Prostate gland (tissue), 2 donors: ENCODE results near the gene CCR6.

Source experiments
- CTCF ChIP-seq, 4 experiments: fragments of 200-600 bp in 2 of 4; fragments of 450-650 bp in 2 of 4; sonication (generic) in 2 of 4; IDR thresholded peaks; 1 replicate in 3 of 4; 2 replicates in 1 of 4; pipeline ENCODE4 v1.5.1; 2016 to 2019; ENCODE audit warnings: antibody characterized with exemption in 4 of 4, mild to moderate bottlenecking in 2 of 4, moderate library complexity in 2 of 4
- POLR2A ChIP-seq: fragments of 450-650 bp; IDR thresholded peaks from one replicate; pipeline ENCODE4 v1.6.1; 2016; ENCODE audit warnings: antibody characterized with exemption, mild to moderate bottlenecking
- POLR2AphosphoS5 ChIP-seq: sonication (generic); formaldehyde crosslinking; IDR thresholded peaks from one replicate; pipeline ENCODE4 v1.6.1; 2017; ENCODE audit warnings: antibody characterized with exemption

DNA sequence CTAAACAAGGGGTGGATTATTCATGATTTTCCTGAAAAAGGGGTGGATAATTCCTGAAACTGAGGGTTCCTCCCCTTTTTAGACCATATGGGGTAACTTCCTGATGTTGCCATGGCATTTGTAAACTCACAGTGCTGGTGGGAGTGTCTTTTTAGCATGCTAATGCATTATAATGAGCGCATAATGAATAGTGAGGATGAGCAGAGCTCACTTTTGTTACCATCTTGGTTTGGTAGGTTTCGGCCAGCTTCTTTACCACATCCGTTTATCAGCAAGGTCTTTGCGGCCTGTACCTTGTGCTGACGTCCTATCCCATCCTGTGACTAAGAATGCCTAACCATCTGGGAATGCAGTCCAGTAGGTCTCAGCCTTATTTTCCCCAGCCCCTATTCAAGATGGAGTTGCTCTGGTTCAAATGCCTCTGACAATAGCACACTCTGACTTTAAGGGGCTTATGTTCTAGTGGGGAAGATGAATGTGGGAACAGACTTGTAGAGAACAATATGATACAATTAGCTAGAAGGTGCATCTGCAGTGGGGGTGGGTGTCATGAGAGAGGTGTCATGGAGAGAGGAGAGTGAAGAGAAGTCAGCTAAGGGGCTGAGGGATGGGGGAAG lies 39.1 kb downstream of the CCR6 start:
- TF ChIP-seq CTCF (IDR thresholded peaks at IDR 0.05) = no peak
- no peak for TF ChIP-seq POLR2A
- no peak for TF ChIP-seq POLR2AphosphoS5
